Vagina (tissue), 2 donors: ENCODE data around the gene TMTC3.

ENCODE experiments used
- POLR2AphosphoS5 ChIP-seq, 2 donors: sonication (generic); formaldehyde crosslinking; IDR thresholded peaks; one replicate each; pipeline ENCODE4 v1.9.0; 2017; ENCODE audit warnings: antibody characterized with exemption in 2 of 2, mild to moderate bottlenecking in 2 of 2, low read depth in 1 of 2; ENCODE audit not compliant: insufficient read depth in 1 of 2
- TF ChIP-seq, protein P1 (sequence below), 3 experiments: fragments of 450-650 bp in 2 of 3; fragments of 200-600 bp in 1 of 3; sonication (generic) in 1 of 3; IDR thresholded peaks; one replicate each; pipeline ENCODE4 v1.5.1; 2017 to 2019; ENCODE audit warnings: antibody characterized with exemption in 3 of 3, mild to moderate bottlenecking in 2 of 3, moderate library complexity in 2 of 3

- no peak for TF ChIP-seq POLR2AphosphoS5 (IDR thresholded peaks at IDR 0.05; ENCODE audit: insufficient read depth in 1 of 2, low read depth in 1 of 2)
- TF ChIP-seq, protein P1, sequence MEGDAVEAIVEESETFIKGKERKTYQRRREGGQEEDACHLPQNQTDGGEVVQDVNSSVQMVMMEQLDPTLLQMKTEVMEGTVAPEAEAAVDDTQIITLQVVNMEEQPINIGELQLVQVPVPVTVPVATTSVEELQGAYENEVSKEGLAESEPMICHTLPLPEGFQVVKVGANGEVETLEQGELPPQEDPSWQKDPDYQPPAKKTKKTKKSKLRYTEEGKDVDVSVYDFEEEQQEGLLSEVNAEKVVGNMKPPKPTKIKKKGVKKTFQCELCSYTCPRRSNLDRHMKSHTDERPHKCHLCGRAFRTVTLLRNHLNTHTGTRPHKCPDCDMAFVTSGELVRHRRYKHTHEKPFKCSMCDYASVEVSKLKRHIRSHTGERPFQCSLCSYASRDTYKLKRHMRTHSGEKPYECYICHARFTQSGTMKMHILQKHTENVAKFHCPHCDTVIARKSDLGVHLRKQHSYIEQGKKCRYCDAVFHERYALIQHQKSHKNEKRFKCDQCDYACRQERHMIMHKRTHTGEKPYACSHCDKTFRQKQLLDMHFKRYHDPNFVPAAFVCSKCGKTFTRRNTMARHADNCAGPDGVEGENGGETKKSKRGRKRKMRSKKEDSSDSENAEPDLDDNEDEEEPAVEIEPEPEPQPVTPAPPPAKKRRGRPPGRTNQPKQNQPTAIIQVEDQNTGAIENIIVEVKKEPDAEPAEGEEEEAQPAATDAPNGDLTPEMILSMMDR (IDR thresholded peaks at IDR 0.05): no peak
These were observed 15.0 kb upstream of the TMTC3 start for GRCh38 chr12:88127099-88127498.
